ENCODE data around the gene ZNF516. TPM values are rescaled to one million over a fixed set of nuclear protein-coding genes. Genes with fewer than 3 reads are reported as not detected.

The ZNF516 gene
- total and polyA plus RNA-seq, 2 of the 13 experiments (the other 11 are each of a cell fraction or from before 2014, with no cell fraction given) = 16.6 to 18.7 TPM

DNA sequence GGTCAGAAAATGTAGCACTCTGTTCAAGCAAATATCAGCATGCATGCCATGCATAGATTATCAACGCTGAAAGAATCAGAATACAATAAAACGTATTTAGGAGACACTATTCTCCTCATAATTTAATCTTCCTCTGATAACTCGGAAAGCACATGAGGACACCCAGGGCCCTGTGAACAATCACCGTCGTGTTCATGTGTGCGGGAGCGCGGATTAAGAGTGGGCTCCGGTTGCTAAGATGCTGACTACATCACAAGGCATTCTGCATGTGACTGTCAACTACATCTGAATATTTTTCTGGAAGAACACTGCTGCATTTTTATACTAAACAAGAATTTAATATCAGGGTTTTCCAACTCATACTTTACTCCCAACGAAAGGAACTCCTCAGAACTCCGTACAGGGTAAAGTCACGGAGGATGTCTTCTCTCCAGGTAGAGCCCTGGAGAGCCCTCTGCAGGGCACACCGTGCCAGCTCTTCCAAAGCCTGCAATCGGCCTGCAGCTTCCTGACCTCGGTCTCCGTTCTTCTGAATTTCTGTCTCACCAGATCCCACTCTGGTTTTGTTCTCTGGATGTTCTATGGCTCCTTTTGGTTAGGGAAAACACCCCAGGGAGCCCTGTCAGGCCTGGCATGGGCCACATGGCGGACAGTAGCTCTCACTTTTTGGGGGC lies 59.6 kb downstream of the ZNF516 start:
- H3K4me3 ChIP-seq (replicated peaks in 1 of 3; ENCODE audit: insufficient read depth in 1 of 3, low read depth in 2 of 3, low read length in 3 of 3) = no peak overlapping the region
- no peaks in the 10 kb centered on the region for H3K27me3 ChIP-seq (ENCODE audit: control insufficient read depth in 1 of 2, insufficient read depth in 2 of 2, low read length in 2 of 2)
- no peaks in the 10 kb centered on the region for H3K9me3 ChIP-seq (ENCODE audit: low read length)
- WGBS (ENCODE audit: low lambda C conversion rate) = 96% methylated on average over 17 of the region's 17 CpGs
- BruUV-seq (replicated peaks) = no TSS peak
- H4K20me1 ChIP-seq (ENCODE audit: insufficient read depth, low read length) = peaks cover 70% of the 10 kb centered on the region
- TF ChIP-seq, protein P1, sequence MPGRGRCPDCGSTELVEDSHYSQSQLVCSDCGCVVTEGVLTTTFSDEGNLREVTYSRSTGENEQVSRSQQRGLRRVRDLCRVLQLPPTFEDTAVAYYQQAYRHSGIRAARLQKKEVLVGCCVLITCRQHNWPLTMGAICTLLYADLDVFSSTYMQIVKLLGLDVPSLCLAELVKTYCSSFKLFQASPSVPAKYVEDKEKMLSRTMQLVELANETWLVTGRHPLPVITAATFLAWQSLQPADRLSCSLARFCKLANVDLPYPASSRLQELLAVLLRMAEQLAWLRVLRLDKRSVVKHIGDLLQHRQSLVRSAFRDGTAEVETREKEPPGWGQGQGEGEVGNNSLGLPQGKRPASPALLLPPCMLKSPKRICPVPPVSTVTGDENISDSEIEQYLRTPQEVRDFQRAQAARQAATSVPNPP (CRISPR knock-in tag; IDR thresholded peaks at IDR 0.05) = no peak
- TF ChIP-seq EED (CRISPR knock-in tag; IDR thresholded peaks at IDR 0.05) = no peak
- TF ChIP-seq, protein P2, sequence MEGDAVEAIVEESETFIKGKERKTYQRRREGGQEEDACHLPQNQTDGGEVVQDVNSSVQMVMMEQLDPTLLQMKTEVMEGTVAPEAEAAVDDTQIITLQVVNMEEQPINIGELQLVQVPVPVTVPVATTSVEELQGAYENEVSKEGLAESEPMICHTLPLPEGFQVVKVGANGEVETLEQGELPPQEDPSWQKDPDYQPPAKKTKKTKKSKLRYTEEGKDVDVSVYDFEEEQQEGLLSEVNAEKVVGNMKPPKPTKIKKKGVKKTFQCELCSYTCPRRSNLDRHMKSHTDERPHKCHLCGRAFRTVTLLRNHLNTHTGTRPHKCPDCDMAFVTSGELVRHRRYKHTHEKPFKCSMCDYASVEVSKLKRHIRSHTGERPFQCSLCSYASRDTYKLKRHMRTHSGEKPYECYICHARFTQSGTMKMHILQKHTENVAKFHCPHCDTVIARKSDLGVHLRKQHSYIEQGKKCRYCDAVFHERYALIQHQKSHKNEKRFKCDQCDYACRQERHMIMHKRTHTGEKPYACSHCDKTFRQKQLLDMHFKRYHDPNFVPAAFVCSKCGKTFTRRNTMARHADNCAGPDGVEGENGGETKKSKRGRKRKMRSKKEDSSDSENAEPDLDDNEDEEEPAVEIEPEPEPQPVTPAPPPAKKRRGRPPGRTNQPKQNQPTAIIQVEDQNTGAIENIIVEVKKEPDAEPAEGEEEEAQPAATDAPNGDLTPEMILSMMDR (CRISPR knock-in tag; IDR thresholded peaks at IDR 0.05) = peak; percentile 18
- FAIRE-seq (no peak), ATAC-seq (peak; percentile 45; the same call in 1 of the 3 replicates), DNase-seq (ENCODE audit: low spot score) (no peak)
- H3K4me2 ChIP-seq (ENCODE audit: low read depth, low read length) = no peak overlapping the region
- intact Hi-C loops (cut with micrococcal nuclease; ENCODE audit: unreplicated experiment) = no loop called here
- H2AFZ ChIP-seq (ENCODE audit: low read length) = no peak overlapping the region
- H3K36me3 ChIP-seq (replicated peaks in 1 of 2; ENCODE audit: control insufficient read depth in 1 of 2, insufficient read depth in 2 of 2, low read length in 2 of 2) = peaks cover 22 to 59% of the 10 kb centered on the region in 2 experiments
- H3K4me1 ChIP-seq (ENCODE audit: insufficient read depth, low read length) = no peaks in the 10 kb centered on the region
- in situ Hi-C loops (cut with HindIII; ENCODE audit: extremely low pct_ligation_motif_present, low pct_unique_long_range_greater_than_20kb) = no loop called here
- no peak overlapping the region for H3K27ac ChIP-seq (ENCODE audit: extremely low read length, insufficient read depth, low read length)
- POLR2A ChIA-PET = no interaction called here
- H3K9ac ChIP-seq (ENCODE audit: insufficient read depth, low read depth, low read length) = no peak overlapping the region
- peaks cover 81% of the 10 kb centered on the region for H3K79me2 ChIP-seq (ENCODE audit: insufficient read depth, low read length)
- CTCF ChIA-PET (ENCODE audit: low intra/inter-chr PET ratio, low total read pairs) = no interaction called here

DNA sequence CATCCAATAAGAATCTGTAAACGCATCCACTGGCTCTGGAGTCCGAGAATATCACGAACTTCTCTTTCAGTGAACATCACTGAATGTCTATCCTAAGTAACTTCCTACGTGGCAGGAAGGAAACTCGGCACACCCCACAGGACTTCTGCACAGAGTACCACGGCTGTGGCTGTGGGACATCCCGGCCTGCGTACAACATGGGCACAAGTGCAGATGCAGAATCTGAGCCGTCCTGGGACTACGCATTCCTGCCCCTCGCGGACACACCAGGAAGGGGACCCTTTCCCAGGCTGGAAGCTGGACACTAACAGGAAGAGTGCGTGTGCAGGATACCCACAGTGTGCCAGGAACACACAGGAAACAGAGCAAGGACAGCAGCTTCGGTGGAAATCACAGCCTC lies 60.6 kb downstream of the ZNF516 start:
- ChIA-PET POLR2A (no interaction called here), CTCF (ENCODE audit: low intra/inter-chr PET ratio, low total read pairs) (no interaction called here)
- Histone ChIP-seq H3K4me2 (ENCODE audit: low read depth, low read length) (no peak overlapping the region), H2AFZ (ENCODE audit: low read length) (no peak overlapping the region), H3K4me3 (replicated peaks in 1 of 3; ENCODE audit: insufficient read depth in 1 of 3, low read depth in 2 of 3, low read length in 3 of 3) (no peak overlapping the region), H3K4me1 (ENCODE audit: insufficient read depth, low read length) (no peaks in the 10 kb centered on the region), H3K9me3 (ENCODE audit: low read length) (no peaks in the 10 kb centered on the region), H3K36me3 (replicated peaks in 1 of 2; ENCODE audit: control insufficient read depth in 1 of 2, insufficient read depth in 2 of 2, low read length in 2 of 2) (peaks cover 23 to 53% of the 10 kb centered on the region in 2 experiments), H3K27me3 (ENCODE audit: control insufficient read depth in 1 of 2, insufficient read depth in 2 of 2, low read length in 2 of 2) (no peaks in the 10 kb centered on the region), H3K79me2 (ENCODE audit: insufficient read depth, low read length) (peaks cover 84% of the 10 kb centered on the region), H3K9ac (ENCODE audit: insufficient read depth, low read depth, low read length) (no peak overlapping the region), H4K20me1 (ENCODE audit: insufficient read depth, low read length) (peaks cover 73% of the 10 kb centered on the region), H3K27ac (ENCODE audit: extremely low read length, insufficient read depth, low read length) (no peak overlapping the region)
- no TSS peak for BruUV-seq (replicated peaks)
- intact Hi-C loops (cut with micrococcal nuclease; ENCODE audit: unreplicated experiment) (no loop called here), in situ Hi-C loops (cut with HindIII; ENCODE audit: extremely low pct_ligation_motif_present, low pct_unique_long_range_greater_than_20kb) (no loop called here)
- no peak for TF ChIP-seq ZNF780A (CRISPR knock-in tag; IDR thresholded peaks at IDR 0.05)
- no peak for TF ChIP-seq SRSF9 (IDR thresholded peaks at IDR 0.05; ENCODE audit: borderline replicate concordance, insufficient read depth, low read depth, low read length, poor library complexity, severe bottlenecking)
- TF ChIP-seq, protein P3, sequence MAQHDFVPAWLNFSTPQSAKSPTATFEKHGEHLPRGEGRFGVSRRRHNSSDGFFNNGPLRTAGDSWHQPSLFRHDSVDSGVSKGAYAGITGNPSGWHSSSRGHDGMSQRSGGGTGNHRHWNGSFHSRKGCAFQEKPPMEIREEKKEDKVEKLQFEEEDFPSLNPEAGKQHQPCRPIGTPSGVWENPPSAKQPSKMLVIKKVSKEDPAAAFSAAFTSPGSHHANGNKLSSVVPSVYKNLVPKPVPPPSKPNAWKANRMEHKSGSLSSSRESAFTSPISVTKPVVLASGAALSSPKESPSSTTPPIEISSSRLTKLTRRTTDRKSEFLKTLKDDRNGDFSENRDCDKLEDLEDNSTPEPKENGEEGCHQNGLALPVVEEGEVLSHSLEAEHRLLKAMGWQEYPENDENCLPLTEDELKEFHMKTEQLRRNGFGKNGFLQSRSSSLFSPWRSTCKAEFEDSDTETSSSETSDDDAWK (CRISPR knock-in tag; IDR thresholded peaks at IDR 0.05) = no peak
- no peak for TF ChIP-seq KMT2B (CRISPR knock-in tag; IDR thresholded peaks at IDR 0.05)
- TF ChIP-seq NFATC3 (CRISPR knock-in tag; IDR thresholded peaks at IDR 0.05) = no peak
- TF ChIP-seq ISL2 (CRISPR knock-in tag; IDR thresholded peaks at IDR 0.05) = no peak
- no peak for TF ChIP-seq KLF11 (CRISPR knock-in tag; IDR thresholded peaks at IDR 0.05)
- no peak for TF ChIP-seq EED (CRISPR knock-in tag; IDR thresholded peaks at IDR 0.05)
- no peak for TF ChIP-seq ZNF510 (CRISPR knock-in tag; IDR thresholded peaks at IDR 0.05; ENCODE audit: low read depth)
- no peak for TF ChIP-seq ZNF572 (CRISPR knock-in tag; IDR thresholded peaks at IDR 0.05)
- no peak for TF ChIP-seq ZNF343 (CRISPR knock-in tag; IDR thresholded peaks at IDR 0.05)
- TF ChIP-seq ZNF234 (CRISPR knock-in tag; conservative IDR thresholded peaks at IDR 0.05) = no peak
- FAIRE-seq = no peak
- DNase-seq (ENCODE audit: low spot score) = no peak
- no peak for ATAC-seq
- 95% methylated on average over 9 of the region's 14 CpGs for WGBS (ENCODE audit: low lambda C conversion rate)
